Measurements from ENCODE around the gene AFMID.

DNA sequence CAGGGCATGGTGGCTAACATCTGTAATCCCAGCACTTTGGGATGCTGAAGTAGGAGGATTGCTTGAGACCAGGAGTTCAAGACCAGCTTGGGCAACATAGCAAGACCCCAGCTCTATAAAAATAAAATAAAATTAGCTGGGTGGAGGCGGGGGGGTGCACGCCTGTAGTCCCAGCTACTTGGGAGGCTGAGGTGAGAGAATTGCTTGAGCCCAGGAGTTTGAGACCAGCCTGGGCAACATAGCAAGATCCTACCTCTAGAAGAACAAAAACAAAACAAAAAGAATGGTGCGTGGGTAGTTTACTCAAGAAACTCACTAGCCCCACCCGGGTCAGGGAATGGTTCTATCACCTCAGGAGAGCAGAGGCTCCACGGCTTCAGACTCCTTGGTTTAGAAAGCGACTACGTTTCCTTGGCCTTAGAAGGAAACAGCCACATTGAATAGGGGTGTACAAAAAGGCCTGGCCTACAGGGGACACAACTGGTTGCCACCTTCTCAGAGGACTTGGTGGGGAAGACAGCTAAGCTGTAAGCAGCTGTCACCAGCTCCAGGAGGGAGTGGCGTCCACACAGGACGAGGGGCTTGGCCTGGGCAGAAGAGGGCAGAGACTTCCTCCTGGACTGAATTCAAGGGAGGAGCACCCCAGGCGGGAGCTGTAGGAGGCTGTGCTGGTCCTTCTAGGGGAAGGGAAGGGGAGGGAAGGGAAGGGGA lies 1.0 kb upstream of the AFMID start:
- TF ChIP-seq, protein P1, sequence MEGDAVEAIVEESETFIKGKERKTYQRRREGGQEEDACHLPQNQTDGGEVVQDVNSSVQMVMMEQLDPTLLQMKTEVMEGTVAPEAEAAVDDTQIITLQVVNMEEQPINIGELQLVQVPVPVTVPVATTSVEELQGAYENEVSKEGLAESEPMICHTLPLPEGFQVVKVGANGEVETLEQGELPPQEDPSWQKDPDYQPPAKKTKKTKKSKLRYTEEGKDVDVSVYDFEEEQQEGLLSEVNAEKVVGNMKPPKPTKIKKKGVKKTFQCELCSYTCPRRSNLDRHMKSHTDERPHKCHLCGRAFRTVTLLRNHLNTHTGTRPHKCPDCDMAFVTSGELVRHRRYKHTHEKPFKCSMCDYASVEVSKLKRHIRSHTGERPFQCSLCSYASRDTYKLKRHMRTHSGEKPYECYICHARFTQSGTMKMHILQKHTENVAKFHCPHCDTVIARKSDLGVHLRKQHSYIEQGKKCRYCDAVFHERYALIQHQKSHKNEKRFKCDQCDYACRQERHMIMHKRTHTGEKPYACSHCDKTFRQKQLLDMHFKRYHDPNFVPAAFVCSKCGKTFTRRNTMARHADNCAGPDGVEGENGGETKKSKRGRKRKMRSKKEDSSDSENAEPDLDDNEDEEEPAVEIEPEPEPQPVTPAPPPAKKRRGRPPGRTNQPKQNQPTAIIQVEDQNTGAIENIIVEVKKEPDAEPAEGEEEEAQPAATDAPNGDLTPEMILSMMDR (IDR thresholded peaks at IDR 0.05), result no peak
- no peak for TF ChIP-seq POLR2A (IDR thresholded peaks at IDR 0.05)
